ENCODE results near the gene LTBP1. TPM values are rescaled to one million over a fixed set of nuclear protein-coding genes. Genes with fewer than 3 reads are reported as not detected.
A peak's percentile ranks its signal among the peaks of the same experiment; 100 is the strongest.
"Not testable (repeated sequence)": the region's sequence is repeated elsewhere in the genome, so short reads cannot be mapped to it uniquely, and the experiment has no call there.

Gene LTBP1
- total RNA-seq, 1 experiment from 2014 or later, result 13.9 TPM

DNA sequence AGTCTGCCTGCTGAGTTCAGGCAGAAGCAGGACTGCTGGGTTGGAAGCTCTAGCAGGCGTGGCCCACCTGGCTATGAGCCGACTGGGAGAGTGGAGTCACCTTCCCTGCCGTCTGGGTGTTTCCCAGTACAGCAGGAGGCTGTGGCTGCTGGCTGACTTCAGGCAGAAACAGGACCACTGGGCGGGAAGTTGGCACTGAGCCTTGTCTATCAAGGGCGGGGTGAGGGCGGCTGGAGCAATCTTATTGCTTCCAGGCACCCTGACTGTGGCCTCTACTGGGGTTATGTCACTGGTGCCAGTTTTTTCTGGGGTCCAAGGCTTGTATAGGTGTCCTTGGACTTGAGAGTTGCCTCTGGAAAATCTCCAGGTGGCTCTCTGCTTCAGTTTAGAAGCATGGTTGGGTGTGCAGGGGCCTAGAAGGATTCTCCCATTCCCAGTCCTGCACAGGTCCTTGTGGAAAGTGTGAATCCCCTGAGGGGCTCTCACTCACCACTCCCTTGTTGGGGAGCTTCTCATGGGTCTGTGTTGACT is 30.5 kb downstream of the LTBP1 start:
- Mint-ChIP-seq H3K9me3 (ENCODE audit: low read depth, unreplicated experiment) (peaks cover 5% of the 10 kb centered on the region), H3K4me3 (ENCODE audit: low read depth, unreplicated experiment) (no peak overlapping the region), H3K27ac (ENCODE audit: unreplicated experiment) (no peak overlapping the region), H3K27me3 (ENCODE audit: unreplicated experiment) (no peaks in the 10 kb centered on the region), H3K4me1 (ENCODE audit: low read depth, unreplicated experiment) (peaks cover 21% of the 10 kb centered on the region), H3K36me3 (ENCODE audit: insufficient read depth, unreplicated experiment) (no peaks in the 10 kb centered on the region)
- no TSS peak for BruUV-seq (replicated peaks)
- CTCF ChIA-PET, result interaction anchor here (0.5 kb wide), 1 partner anchor 212 kb away, joined by 3 read pairs; no protein-coding TSS in a partner anchor
- intact Hi-C loops (cut with micrococcal nuclease; ENCODE audit: unreplicated experiment), result no loop called here
- peak; percentile 78 for DNase-seq
- TF ChIP-seq, protein P1, sequence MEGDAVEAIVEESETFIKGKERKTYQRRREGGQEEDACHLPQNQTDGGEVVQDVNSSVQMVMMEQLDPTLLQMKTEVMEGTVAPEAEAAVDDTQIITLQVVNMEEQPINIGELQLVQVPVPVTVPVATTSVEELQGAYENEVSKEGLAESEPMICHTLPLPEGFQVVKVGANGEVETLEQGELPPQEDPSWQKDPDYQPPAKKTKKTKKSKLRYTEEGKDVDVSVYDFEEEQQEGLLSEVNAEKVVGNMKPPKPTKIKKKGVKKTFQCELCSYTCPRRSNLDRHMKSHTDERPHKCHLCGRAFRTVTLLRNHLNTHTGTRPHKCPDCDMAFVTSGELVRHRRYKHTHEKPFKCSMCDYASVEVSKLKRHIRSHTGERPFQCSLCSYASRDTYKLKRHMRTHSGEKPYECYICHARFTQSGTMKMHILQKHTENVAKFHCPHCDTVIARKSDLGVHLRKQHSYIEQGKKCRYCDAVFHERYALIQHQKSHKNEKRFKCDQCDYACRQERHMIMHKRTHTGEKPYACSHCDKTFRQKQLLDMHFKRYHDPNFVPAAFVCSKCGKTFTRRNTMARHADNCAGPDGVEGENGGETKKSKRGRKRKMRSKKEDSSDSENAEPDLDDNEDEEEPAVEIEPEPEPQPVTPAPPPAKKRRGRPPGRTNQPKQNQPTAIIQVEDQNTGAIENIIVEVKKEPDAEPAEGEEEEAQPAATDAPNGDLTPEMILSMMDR (IDR thresholded peaks at IDR 0.05; ENCODE audit: unreplicated experiment), result no peak

DNA sequence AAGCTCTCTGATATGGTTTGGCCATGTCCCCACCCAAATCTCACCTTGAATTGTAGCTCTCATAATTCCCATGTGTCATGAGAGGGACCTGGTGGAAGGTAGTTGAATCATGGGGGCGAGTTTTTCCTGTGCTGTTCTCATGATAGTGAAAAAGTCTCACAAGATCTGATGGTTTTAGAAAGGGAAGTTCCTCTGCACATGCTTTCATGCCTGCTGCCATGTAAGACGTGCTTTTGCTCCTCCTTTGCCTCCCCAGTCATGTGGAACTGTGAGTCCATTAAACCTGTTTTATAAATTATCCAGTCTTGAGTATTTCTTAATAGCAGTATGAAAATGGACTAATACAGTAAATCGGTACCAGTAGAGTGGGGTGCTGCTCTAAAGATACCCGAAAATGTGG is 34.9 kb downstream of the LTBP1 start:
- TF ChIP-seq, protein P1 (IDR thresholded peaks at IDR 0.05; ENCODE audit: unreplicated experiment), result no peak
- CTCF ChIA-PET, result no interaction called here
- intact Hi-C loops (cut with micrococcal nuclease; ENCODE audit: unreplicated experiment), result no loop called here
- Mint-ChIP-seq H3K27ac (ENCODE audit: unreplicated experiment) (no peak overlapping the region), H3K4me3 (ENCODE audit: low read depth, unreplicated experiment) (no peak overlapping the region), H3K9me3 (ENCODE audit: low read depth, unreplicated experiment) (no peaks in the 10 kb centered on the region), H3K4me1 (ENCODE audit: low read depth, unreplicated experiment) (peaks cover 16% of the 10 kb centered on the region), H3K36me3 (ENCODE audit: insufficient read depth, unreplicated experiment) (no peaks in the 10 kb centered on the region), H3K27me3 (ENCODE audit: unreplicated experiment) (no peaks in the 10 kb centered on the region)
- no TSS peak for BruUV-seq (replicated peaks)
- DNase-seq, result no peak

DNA sequence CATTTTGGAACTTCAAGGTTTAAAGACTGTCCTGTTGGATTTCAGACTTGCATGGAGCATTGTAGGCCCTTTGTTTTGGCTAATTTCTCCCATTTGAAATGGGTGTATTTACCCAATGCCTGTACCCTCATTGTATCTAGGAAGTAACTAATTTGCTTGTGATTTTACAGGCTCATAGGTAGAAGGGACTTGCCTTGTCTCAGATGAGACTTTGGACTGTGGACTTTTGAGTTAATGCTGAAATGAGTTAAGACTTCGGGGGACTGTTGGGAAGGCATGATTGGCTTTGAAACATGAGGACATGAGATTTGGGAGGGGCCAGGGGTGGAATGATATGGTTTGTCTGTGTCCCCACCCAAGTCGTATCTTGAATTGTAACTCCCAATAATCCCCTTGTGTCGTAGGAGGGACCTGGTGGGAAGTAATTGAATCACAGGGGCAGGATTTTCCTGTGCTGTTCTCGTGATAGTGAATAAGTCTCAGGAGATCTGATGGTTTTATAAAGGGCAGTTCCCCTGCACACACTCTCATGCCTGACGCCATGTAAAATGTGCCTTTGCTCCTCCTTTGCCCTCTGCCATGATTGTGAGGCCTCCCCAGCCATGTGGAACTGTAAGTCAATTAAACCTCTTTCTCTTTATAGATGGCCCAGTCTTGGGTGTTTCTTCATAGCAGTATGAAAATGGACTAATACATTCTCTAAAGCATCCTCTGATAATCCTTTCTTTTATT is 36.6 kb downstream of the LTBP1 start:
- H3K27ac Mint-ChIP-seq (ENCODE audit: unreplicated experiment); H3K27me3 Mint-ChIP-seq (ENCODE audit: unreplicated experiment); H3K4me1 Mint-ChIP-seq (ENCODE audit: low read depth, unreplicated experiment); BruUV-seq (replicated peaks); H3K36me3 Mint-ChIP-seq (ENCODE audit: insufficient read depth, unreplicated experiment); DNase-seq; intact Hi-C loops (cut with micrococcal nuclease; ENCODE audit: unreplicated experiment); H3K4me3 Mint-ChIP-seq (ENCODE audit: low read depth, unreplicated experiment); H3K9me3 Mint-ChIP-seq (ENCODE audit: low read depth, unreplicated experiment); CTCF ChIA-PET: not testable (repeated sequence)

DNA sequence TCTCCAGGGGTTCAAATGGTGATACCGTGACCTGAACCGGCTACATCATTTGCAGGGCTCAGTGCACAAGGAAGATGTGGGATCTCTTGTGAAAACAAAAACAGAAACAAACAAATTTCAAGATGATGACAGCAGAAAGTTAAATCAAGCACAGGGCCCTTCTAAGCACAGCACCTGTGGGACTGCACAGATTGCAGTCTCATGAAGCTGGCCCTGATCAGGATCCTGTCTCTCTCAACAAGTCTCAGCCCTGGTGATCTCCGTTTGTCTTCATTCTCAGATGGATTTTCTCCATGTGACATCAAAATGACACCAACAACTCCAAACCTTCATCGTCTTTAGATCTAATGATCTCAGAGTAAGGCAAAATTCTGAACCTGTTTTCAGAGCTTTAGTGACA is 39.7 kb downstream of the LTBP1 start:
- Mint-ChIP-seq H3K36me3 (ENCODE audit: insufficient read depth, unreplicated experiment) (no peaks in the 10 kb centered on the region), H3K4me1 (ENCODE audit: low read depth, unreplicated experiment) (no peaks in the 10 kb centered on the region), H3K4me3 (ENCODE audit: low read depth, unreplicated experiment) (no peak overlapping the region), H3K27ac (ENCODE audit: unreplicated experiment) (no peak overlapping the region), H3K27me3 (ENCODE audit: unreplicated experiment) (peaks cover under 1% of the 10 kb centered on the region), H3K9me3 (ENCODE audit: low read depth, unreplicated experiment) (no peaks in the 10 kb centered on the region)
- CTCF ChIA-PET, result no interaction called here
- no peak for DNase-seq
- TF ChIP-seq, protein P1 (IDR thresholded peaks at IDR 0.05; ENCODE audit: unreplicated experiment), result no peak
- intact Hi-C loops (cut with micrococcal nuclease; ENCODE audit: unreplicated experiment), result no loop called here
- no TSS peak for BruUV-seq (replicated peaks)

DNA sequence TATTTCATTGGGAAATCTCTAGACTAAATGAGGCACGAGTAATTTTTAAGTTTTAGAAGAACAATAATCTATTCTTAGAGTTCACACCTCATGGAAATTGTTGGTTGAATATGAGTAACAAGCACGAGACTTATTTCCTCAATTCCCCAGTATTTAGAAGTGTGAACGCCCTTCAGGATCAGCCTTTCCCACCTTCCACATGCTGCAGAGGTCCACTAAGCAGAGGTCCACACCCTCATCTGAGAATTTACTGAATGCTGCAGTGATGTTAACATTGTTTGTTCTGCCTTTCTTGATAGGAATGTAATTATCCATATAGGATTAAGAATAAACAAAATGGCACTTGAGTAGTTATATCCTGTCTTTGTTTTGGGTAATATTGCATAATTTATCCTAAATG is 41.8 kb downstream of the LTBP1 start:
- CTCF ChIA-PET, result no interaction called here
- Mint-ChIP-seq H3K27me3 (ENCODE audit: unreplicated experiment) (peaks cover 13% of the 10 kb centered on the region), H3K27ac (ENCODE audit: unreplicated experiment) (no peak overlapping the region), H3K36me3 (ENCODE audit: insufficient read depth, unreplicated experiment) (no peaks in the 10 kb centered on the region), H3K4me3 (ENCODE audit: low read depth, unreplicated experiment) (no peak overlapping the region), H3K4me1 (ENCODE audit: low read depth, unreplicated experiment) (no peaks in the 10 kb centered on the region), H3K9me3 (ENCODE audit: low read depth, unreplicated experiment) (no peaks in the 10 kb centered on the region)
- no peak for DNase-seq
- TF ChIP-seq, protein P1 (IDR thresholded peaks at IDR 0.05; ENCODE audit: unreplicated experiment), result no peak
- BruUV-seq (replicated peaks), result no TSS peak
- intact Hi-C loops (cut with micrococcal nuclease; ENCODE audit: unreplicated experiment), result no loop called here

Measured in Calu3 (cell line).